ENCODE results near the gene TMEM235. TPM values are rescaled to one million over a fixed set of nuclear protein-coding genes. Genes with fewer than 3 reads are reported as not detected.

Gene TMEM235
- total and polyA plus RNA-seq, 9 of the 15 experiments (the other 6 are each of a cell fraction or from before 2014, with no cell fraction given): not detected

- POLR2A ChIA-PET: interaction anchor here (0.5 to 0.8 kb wide), 5 partner anchors 10 to 126 kb away, joined by 3 read pairs; no protein-coding TSS in a partner anchor
- Histone ChIP-seq H3K79me2 (ENCODE audit: control insufficient read depth, insufficient read depth, low read length) (no peaks in the 10 kb centered on the region), H3K4me2 (ENCODE audit: insufficient read depth, low read length) (no peak overlapping the region), H3K36me3 (ENCODE audit: control insufficient read depth, insufficient read depth, low read length) (no peaks in the 10 kb centered on the region), H3K9ac (ENCODE audit: insufficient read depth in 1 of 2, low read depth in 2 of 2, low read length in 2 of 2) (peak overlapping the region in 1 of 2 experiments; percentile 49; a peak in 1 of 4 replicates), H3K27me3 (ENCODE audit: control insufficient read depth in 2 of 2, insufficient read depth in 2 of 2, low read length in 2 of 2) (no peaks in the 10 kb centered on the region), H4K20me1 (replicated peaks; ENCODE audit: control insufficient read depth, insufficient read depth, low read length) (no peaks in the 10 kb centered on the region), H3K9me3 (replicated peaks; ENCODE audit: control insufficient read depth, insufficient read depth, low read depth, low read length) (no peaks in the 10 kb centered on the region), H3K9me1 (ENCODE audit: control insufficient read depth, insufficient read depth, low read length) (peaks cover 6% of the 10 kb centered on the region), H3K27ac (ENCODE audit: extremely low read depth, low read depth, low read length) (no peak overlapping the region), H3K4me3 (no peak overlapping the region), H2AFZ (ENCODE audit: low read depth, low read length) (peak overlapping the region; percentile 67), H3K4me1 (replicated peaks in 1 of 2; ENCODE audit: control insufficient read depth in 2 of 2, insufficient read depth in 2 of 2, low read length in 2 of 2) (peaks cover 23 to 37% of the 10 kb centered on the region in 2 experiments; a peak in 4 of 5 replicates)
- no TSS peak for BruUV-seq (replicated peaks)
- CTCF ChIA-PET (ENCODE audit: low intra/inter-chr PET ratio): no interaction called here
- ATAC-seq (no peak), DNase-seq (ENCODE audit: extremely low read depth in 1 of 4, low spot score in 3 of 4) (peak in 1 of 4 experiments; percentile 20), FAIRE-seq (peak; percentile 61)
- 64% methylated on average over 19 of the region's 21 CpGs for WGBS (ENCODE audit: insufficient coverage, low coverage, missing lambda C conversion rate)
- in situ Hi-C loops (cut with MboI): no loop called here
- intact Hi-C loops (cut with micrococcal nuclease): no loop called here
- TF ChIP-seq SRSF7 (optimal IDR thresholded peaks at IDR 0.05; ENCODE audit: low read depth, low read length) (no peak), ELF1 (tag; IDR thresholded peaks at IDR 0.05) (no peak)
- TF ChIP-seq, protein P1, sequence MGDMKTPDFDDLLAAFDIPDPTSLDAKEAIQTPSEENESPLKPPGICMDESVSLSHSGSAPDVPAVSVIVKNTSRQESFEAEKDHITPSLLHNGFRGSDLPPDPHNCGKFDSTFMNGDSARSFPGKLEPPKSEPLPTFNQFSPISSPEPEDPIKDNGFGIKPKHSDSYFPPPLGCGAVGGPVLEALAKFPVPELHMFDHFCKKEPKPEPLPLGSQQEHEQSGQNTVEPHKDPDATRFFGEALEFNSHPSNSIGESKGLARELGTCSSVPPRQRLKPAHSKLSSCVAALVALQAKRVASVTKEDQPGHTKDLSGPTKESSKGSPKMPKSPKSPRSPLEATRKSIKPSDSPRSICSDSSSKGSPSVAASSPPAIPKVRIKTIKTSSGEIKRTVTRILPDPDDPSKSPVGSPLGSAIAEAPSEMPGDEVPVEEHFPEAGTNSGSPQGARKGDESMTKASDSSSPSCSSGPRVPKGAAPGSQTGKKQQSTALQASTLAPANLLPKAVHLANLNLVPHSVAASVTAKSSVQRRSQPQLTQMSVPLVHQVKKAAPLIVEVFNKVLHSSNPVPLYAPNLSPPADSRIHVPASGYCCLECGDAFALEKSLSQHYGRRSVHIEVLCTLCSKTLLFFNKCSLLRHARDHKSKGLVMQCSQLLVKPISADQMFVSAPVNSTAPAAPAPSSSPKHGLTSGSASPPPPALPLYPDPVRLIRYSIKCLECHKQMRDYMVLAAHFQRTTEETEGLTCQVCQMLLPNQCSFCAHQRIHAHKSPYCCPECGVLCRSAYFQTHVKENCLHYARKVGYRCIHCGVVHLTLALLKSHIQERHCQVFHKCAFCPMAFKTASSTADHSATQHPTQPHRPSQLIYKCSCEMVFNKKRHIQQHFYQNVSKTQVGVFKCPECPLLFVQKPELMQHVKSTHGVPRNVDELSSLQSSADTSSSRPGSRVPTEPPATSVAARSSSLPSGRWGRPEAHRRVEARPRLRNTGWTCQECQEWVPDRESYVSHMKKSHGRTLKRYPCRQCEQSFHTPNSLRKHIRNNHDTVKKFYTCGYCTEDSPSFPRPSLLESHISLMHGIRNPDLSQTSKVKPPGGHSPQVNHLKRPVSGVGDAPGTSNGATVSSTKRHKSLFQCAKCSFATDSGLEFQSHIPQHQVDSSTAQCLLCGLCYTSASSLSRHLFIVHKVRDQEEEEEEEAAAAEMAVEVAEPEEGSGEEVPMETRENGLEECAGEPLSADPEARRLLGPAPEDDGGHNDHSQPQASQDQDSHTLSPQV (IDR thresholded peaks at IDR 0.05): 0 out of 2 replicates have a peak, but pooled peaks have one; percentile 10
- TF ChIP-seq, protein P2, sequence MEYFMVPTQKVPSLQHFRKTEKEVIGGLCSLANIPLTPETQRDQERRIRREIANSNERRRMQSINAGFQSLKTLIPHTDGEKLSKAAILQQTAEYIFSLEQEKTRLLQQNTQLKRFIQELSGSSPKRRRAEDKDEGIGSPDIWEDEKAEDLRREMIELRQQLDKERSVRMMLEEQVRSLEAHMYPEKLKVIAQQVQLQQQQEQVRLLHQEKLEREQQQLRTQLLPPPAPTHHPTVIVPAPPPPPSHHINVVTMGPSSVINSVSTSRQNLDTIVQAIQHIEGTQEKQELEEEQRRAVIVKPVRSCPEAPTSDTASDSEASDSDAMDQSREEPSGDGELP (CRISPR knock-in tag; IDR thresholded peaks at IDR 0.05; ENCODE audit: borderline replicate concordance): peak; percentile 38; the same call in 1 of the 2 replicates
- TF ChIP-seq, protein P3, sequence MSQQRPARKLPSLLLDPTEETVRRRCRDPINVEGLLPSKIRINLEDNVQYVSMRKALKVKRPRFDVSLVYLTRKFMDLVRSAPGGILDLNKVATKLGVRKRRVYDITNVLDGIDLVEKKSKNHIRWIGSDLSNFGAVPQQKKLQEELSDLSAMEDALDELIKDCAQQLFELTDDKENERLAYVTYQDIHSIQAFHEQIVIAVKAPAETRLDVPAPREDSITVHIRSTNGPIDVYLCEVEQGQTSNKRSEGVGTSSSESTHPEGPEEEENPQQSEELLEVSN (IDR thresholded peaks at IDR 0.05; ENCODE audit: borderline replicate concordance in 1 of 2, extremely low read depth in 1 of 2, insufficient read depth in 1 of 2, insufficient read length in 1 of 2, low read depth in 1 of 2, low read length in 1 of 2, poor library complexity in 1 of 2, severe bottlenecking in 1 of 2): peak in 1 of 2 experiments; percentile 29
These were observed 10.8 kb downstream of the TMEM235 start for GRCh38 chr17:78242024-78242742.
